GM12891 (cell line): ENCODE results near the gene BBS2.

Source experiments
- DNase-seq: peaks from one replicate; pipeline ENCODE4 v3.0.0; 2011; ENCODE audit warnings: low spot score; ENCODE audit not compliant: insufficient read length
- FAIRE-seq: peaks from 2 replicates; lab custom pipeline; 2011; peaks lifted over from hg19 to GRCh38; lab: Jason Lieb, UNC
- POLR2A ChIP-seq: IDR thresholded peaks from 2 replicates; pipeline ENCODE4 v1.6.1; 2011; ENCODE audit warnings: low read depth, low read length, control low read depth
- POLR2AphosphoS5 ChIP-seq: IDR thresholded peaks from 2 replicates; pipeline ENCODE4 v1.6.1; 2011; ENCODE audit warnings: low read depth, low read length, control low read depth
- POU2F2 ChIP-seq: IDR thresholded peaks from 2 replicates; pipeline ENCODE4 v1.6.1; 2011; ENCODE audit warnings: low read depth, mild to moderate bottlenecking, control low read depth, low read length, moderate library complexity

The BBS2 gene

DNA sequence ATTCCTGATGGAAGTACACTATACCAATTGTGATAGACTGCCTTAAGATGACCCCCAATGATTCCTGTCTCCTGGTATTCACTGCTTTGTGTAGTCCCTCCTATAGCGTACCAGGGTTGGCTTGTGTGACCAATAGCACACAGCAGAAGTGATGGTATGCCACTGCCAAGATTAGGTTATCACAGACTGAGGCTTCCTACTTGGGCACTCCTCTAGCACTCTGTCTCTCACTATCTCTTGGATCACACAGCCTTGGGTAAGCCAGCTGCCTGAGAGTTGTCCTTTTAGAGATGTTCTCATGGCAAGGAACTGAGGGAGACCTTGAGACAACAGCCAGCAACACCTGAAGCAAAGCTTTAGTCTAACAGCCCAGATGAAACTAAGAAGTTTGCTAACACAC, 81.8 kb downstream of the BBS2 start:
- FAIRE-seq (no peak), DNase-seq (no peak)
- no peak for TF ChIP-seq POU2F2

DNA sequence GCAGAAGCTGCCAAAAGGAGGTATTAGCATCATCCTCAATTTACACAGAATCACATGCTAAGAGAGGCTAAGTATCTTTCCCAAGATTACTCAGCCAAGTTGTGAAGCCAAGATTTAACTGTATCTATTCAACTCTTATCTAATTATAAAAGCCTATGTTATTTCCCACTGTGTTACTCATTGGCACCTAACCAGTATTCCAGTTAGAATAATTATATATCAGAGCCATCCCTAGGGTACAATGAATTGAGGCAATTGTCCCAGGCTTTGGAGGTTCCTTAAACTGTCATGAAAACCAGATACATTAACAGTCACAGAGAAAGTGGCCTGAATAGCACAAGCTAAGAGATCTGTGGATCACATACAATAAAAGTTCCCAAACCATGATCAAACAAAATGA, 83.6 kb downstream of the BBS2 start:
- no peak for FAIRE-seq
- no peak for TF ChIP-seq POLR2AphosphoS5
- no peak for TF ChIP-seq POLR2A
- TF ChIP-seq POU2F2, result no peak
- no peak for DNase-seq
